NCI-H345 treated with DMSO at 0.1 percent for 48 hours (cell line): ENCODE results near the gene LHPP.
"Not testable (repeated sequence)": the region's sequence is repeated elsewhere in the genome, so short reads cannot be mapped to it uniquely, and the experiment has no call there.

Experiments
- DNase-seq: peaks from one replicate; lab custom pipeline; 2025; ENCODE audit not compliant: unreplicated experiment; lab: John Stamatoyannopoulos, UW

The LHPP gene

DNA sequence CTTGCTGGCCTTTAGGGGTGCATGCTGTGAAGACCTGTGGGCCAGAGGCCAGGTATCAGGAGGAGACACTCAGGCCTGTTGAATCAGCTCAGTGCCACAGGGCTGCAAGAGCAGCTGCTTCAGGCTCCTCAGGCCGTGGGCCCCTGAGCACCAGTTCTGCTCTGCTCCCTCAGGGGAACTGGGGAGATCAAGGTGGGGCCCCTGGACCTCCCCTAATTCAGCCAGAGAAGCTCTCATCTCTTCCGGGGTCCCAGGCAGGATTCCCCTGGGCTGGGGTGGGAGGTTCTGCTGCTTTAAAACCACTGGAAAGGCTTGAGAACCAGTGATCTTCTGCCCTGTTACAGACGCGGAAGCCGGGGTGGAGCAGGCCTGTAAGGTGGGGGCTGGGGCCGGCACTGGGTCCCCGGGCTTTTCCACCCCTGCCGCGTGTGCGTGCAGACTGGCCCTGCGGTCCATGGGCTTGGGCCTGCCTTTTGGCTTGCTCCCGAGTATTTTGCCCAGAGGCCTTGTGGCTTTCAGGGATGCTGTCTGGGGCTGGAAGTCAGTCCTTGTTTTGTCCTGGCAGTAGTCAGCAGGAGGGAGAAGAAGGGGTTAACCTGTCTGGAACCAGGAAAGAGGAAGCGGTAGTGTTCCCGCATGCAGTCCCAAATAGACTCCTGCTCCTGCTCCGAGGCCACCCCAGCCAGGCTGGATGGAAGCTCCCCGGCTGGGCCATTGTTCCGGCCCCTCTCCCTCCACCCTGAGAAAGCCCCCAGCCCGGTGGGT, 74.3 kb downstream of the LHPP start:
- DNase-seq: no peak

DNA sequence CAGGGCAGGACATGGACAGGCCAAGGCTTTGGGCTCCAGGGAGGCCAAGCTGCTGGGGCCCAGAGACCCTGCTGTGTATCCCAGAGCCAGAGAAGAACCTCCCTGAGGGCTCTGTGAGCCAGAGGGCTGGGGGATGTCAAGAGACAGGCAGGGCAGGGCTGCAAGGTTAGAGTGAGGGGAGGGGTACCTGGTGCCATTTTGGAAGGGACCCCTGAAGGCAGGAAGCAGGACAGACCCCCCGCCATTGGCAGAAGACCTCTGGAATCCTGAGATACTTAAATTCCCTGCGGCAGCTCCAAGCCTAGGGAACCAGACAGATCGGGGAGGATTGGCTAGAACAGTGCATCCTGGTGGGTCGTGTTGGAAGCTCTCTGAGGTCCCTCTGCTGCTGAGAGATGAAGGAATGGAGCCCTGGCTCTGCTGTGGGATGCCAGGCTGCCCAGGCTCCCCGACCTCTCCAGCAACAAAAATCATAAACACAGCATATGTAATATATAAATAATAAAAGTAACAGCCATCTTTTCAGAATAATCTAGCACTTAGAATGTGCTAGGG, 75.0 kb downstream of the LHPP start:
- no peak for DNase-seq

DNA sequence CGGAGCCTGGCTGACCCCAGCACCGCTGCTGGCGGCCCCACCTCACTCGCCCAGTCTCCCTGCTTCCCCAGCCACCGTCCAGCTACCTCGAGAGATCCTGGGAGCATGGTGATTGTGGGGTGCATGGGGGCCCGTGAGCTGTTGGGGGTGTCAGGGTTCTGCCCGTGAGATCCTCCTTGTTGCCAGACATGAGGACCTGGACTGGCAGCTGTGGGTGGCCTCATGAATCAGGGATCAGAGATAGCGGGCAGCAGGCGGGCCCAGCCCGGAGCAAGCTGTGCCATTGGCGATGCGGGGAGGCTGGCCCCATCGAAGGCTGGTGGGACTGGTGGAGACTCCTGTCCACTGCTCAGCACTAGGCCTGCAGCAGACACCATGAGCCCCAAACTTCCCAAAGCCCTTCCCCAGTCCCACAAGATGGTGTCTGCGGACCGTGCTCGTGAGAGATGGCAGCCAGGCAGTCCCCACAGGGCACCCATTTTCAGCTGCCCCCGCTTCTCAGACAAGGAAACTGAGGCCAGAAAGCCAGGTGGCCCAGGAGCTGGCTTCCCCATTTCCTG, 75.6 kb downstream of the LHPP start:
- no peak for DNase-seq

DNA sequence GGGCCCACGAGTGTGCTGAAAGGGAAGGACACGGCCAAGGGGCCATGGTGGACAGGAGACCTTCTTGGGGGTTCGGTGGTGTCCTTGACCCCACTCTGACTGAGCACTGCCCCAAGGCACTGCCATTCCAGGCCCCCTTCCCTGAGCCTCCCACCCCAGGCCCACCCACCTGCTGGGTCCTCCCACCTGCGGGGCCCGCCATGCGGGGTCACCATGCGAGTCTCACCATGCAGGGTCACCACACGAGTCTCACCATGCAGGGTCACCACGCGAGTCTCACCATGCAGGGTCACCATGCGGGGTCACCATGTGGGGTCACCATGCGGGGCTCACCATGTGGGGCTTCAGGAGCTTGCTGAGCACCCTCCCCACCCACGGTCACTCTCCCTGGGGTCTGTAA, 76.3 kb downstream of the LHPP start:
- no peak for DNase-seq

DNA sequence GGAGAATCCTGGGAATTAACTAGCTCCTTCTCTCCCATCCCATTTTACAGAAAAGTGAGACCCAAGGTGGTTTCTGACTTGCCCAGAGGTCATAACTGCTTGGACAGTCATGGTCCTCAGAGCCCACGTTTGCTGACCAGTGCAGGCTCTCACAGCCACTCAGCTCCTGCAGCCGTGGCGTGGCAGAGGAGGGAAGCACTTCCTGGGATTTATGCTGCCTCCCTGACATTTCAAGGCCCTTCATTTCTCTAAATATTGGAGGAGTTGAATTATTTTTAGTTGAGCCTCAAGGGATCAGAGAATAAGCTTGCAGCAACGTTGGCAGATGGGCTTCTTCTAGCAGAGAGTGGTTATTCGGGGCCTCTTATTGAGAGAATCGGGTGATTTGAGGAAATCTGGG, 77.1 kb downstream of the LHPP start:
- no peak for DNase-seq

DNA sequence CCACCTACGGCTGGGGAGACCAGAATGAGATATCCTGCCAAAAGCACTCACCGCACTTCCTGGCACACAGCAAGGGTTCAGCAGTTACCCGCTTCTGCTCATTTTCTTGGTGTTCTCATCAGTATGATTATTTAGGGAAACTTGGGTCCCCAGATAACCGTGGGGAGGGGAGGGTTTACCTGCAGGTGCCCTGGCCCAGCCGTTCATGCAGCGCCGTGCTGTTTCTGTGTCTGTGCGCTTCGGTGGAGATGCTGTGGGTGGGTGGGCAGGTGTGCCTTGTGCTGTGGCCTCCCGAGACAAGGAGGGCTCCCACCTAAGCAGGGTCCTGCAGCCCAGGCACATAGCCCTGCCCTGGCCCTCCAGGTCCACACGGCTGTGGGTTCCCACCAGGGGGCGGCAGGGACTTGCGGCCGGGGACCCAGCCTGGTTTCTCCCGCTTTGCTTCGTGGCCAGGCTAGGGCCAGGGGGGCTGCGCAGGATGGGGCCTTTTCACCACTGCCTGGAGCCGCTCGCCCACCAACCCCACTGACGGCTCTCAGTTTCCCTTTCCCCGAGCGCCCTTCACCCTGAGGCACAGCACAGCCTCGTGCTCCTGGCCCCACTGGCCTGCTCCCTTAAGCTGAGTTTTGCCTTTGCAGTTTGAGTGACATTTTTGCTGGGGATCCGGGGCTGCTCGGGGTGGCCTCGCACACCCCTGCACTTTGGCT, 78.5 kb downstream of the LHPP start:
- no peak for DNase-seq

DNA sequence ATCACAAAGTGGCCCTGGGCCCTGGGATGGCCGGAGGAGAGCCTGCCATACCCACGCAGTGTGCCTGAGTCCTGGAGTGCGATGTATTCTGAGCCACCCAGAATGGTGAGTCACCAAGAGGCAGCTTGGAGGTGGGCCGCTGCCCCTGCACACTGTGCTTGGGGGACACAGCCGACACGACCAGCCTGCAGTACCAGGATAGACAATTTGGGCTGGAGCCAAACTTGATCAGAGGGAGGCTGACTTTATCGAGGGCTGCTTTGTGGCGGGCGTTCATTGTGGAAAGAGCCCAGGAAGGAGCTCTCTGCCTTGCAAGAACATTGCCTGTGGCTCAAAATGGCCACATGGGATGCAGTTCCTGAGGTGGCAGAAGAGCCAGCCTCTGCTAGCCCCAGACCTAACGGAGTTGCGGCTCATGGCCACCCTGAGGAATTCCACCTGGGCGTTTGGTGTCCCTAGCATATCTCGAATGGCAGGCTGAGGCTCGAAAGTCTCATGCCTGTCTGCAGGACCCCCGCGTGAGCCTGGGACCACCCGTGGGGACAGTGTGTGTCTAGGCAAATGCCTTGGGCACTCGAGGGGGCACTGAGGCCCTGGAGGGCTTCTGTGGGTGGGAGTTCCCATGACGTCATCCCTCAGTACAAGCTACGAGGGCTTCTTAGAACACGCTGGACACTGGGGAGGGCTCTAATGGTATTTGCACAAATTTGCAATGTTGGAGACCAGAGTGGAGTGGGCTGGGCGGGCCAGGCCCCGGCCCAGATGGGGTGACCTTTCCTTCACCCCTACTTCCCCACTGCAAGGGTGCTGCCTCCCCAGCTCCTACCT, 79.7 kb downstream of the LHPP start:
- DNase-seq: no peak

DNA sequence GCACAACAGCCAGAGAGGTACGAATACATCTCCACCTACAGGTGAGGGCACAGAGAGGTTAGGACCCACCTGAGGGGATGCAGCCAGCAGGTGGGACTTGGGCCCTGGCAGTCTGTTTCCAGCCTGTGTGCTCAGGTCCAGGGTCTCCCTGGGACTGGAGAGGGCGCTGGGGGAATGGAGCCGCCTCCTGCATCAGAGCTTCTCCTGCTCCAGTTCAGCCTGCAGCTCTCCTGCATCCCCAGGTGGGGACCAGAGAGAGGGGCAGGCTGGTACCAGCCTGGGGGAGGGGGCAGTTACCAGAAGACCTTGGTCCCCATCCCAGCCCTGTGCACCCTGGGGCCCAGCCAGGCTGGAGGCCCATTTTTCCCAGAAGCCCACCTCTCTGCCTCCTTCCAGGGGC, 80.7 kb downstream of the LHPP start:
- no peak for DNase-seq

DNA sequence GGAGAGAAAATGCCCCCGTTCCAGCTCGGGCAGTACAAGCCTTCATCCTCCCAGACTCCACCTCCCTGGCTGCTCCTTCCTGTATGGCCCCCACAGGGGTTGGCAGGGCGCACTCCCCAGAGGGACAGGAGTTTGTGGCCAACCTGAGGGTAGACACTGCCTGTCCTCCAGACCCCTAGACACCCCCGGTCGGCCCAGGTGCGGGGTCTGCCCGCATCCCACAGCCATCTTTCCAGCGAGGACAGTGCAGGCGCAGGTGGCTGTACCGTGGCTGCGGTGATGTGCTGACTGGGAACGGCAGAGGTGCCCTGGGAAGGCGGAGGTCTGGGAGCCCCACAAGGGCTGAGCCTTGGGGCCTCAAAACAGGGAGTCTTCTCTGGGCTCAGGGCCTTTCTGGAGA, 81.5 kb downstream of the LHPP start:
- DNase-seq: no peak

DNA sequence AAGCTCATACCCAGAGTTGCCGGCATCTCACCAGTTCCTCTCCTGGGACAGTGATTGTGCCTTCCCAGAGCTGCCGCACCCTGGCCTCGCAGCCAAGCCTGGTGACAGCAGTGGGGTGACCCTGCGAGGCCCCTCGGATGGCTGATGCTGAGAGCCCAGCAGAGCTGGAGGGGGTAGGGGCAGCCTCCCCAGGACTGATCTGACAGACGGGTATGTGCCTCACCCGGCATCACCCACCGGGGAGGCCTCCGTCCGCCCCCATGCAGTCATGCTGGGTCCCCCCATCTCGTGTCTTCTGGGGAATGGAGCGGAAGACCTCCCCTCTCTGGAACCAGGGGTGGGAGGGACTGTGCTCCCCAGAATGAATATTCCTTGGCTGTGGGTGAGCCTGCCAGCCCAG, 82.3 kb downstream of the LHPP start:
- no peak for DNase-seq

DNA sequence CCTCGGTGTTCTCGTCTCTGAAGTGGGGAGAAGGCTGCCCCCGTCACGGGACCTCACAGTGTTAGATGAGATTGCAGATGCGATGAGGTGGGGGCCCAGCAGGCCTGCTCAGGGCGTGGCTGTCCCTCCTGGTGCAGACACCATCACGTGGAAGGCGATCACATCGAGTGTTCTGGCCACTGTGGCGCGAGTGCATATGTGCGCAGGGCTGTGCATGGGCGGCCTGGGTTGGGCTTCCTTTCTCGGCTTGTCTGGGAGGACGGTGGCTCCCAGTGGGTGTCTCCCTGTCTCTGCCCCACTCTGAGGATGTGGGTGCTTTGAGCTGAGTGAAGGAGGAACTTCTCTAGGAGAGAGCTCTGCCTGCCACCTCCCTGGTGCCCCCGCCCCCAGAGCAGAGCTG, 83.1 kb downstream of the LHPP start:
- no peak for DNase-seq

DNA sequence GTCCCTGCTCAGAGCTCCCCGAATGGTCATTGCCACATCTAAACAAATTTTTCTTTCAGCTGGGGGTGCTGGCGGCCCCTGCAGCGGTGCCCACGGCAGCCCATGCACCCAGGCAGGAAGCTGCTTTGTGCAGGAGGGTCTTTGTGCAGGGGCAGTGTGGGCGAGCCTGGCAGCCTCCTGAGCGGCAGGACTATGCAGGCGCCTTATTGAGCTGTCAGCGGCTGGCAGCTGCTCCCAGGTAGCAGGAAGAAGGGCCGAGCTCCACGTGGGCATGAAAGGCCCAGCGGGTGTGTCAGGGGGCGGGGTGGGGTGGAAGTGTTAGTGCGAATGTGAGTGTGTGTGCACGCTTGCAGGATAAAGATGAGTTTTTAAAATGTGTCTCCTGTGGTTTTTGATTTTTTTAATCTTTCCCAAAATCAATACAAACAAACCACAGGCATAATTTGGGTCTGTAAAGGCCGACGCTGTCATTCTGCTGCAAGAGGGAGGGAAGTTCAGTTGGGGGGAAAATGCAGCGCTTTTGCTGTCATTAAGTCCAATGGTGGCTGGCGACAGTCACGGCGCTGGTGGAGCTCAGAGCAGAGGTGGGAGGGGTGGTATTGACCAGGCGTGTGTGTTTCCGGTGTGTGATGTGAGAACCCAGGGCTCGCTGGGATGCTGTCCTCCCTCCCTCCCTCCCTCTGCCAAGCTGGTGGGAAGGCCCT, 83.9 kb downstream of the LHPP start:
- peak; percentile 8 for DNase-seq

DNA sequence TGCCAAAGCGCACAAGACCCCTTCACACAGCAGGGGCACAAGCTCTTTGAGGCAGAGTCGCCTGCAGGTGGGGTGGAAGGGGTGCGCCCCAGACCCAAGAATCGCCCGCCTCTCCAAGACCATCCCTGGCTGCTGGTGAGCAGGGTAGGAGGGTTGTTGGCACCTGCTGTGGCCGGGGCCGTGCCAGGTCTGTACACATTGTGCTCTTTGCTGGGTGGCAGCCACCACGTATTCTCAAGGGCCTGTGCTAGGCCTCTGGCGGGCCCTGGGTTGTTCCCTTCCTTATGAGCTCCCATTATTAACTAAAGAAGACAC, 84.4 kb downstream of the LHPP start:
- DNase-seq: peak; percentile 3

DNA sequence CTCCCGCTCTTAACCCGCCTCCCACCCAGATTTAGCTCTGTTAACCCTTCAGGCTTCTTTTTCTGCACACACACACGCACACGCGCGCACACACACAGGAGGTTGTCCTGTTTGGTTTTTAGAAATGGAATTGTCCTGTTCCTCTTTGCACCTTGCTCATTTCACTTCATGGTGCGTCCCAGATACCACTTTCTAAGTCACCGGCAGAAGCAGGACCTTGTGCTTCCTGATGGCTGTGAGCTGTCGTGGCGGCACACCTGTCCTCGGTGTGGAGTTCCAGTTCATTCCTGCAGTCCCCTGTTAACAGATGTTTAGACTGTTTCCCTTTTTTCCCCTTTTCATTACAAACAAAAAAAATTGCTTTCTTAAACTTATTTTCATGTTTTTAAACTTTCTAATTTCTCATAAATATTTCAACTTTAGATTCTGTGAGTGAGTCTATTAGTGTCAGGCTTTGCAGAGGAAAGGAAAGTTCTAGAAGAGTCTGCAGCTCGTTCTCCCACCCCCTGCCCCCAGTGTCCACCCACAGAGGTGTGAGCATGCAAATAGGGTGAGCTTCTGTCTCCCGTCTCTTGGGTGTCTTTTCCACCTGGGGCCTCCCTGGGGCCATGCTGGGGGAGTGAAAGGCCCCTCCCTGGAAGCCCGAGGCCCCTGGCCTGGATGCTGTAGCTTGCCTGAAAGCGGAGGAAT, 85.5 kb downstream of the LHPP start:
- DNase-seq: no peak

DNA sequence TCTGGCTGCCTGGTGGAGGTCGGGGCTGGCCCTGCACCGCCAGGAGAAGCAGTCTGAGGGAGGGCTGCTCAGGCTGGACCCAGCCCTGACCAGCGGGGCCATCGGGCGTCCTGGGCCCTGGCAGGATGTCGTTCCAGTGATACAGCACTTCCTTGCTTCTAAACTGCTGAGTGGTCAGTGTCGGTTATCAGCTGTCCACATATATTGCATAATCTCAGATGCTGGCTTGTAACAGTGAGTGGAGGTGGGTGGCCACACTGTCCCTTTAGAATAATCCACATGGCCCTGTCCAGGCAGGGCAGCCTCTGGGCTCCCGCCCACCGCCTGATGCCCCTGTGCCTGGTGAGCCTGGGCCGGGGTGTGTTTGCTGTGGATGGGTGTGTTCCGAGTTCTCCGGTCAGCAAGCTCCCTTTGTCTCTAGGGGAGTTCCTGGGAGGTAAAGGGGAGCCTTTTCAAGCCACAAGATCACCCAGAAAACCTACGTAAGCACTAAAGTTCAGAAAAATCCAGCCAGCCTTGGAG, 86.1 kb downstream of the LHPP start:
- no peak for DNase-seq

DNA sequence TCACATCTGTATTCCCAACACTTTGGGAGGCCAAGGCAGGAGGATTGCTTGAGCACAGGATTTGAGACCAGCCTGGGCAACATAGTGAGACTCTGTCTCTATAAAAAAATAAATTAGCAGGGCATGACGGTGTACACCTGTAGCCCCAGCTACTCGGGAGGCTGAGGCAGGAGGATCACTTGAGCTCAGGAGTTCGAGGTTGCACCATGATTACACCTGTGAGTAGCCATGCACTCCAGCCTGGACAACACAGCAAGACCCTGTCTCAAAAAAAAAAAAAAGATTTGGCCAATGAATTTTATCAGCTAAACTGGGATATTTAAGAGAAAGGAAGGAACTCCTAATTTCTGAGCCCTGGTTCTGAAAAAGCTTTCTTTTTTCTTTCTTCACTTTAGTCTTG, 87.5 kb downstream of the LHPP start:
- DNase-seq: not testable (repeated sequence)

DNA sequence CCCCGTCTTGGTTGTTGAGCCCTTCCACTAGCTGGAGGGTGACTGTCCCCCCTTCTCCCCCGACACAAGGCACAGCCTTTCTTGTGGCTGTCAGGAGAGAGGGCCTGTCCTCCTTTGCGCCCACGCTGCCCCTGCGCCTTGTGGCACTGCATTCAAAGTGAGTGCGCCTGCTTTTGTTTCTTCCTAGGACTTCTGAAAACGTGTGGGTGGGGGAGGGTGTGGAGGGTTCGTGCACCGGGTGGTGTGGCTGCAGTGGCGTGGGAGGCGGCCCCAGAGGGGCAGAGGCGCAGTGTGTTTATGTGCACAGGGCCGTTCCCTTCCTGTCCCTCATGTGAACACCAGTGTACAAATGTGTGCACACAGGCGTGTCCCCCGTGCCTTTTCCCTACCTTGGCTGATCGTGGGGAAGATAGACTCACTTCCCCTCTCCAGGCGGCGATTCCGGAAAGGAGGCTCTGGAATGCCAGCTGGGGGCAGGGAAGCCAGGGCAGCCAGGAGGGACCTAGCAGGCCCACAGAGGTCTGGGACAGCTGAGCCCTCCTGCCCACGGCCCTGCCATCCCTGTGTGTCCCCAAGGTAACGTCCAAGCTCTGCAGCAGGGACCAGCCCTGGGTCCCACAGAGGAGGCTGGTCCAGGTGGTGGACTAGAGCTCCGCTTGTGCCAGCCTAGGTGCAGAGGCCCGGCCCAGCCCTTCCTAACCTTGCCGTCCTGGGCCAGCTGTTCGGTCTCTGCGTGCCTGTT, 88.8 kb downstream of the LHPP start:
- DNase-seq: no peak

DNA sequence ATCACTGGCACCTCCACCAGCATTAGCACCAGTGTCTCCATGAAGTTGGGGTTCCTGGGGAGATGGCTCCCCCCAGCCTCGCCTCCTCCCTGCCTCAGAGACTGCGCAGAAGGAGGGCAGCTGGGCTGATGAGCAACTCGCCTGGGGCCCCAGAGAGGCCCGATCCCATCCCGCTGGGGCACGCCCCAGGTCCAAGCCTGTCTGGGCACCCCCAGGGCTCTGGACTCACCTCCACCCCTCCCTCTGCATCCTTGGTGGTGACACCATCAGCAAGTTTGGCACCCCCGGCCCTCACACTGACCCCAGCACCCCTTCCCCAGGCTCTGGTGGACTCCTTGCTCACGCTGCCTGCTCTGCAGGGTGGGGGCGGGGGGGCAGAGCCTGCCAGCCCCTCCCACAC, 89.5 kb downstream of the LHPP start:
- no peak for DNase-seq

DNA sequence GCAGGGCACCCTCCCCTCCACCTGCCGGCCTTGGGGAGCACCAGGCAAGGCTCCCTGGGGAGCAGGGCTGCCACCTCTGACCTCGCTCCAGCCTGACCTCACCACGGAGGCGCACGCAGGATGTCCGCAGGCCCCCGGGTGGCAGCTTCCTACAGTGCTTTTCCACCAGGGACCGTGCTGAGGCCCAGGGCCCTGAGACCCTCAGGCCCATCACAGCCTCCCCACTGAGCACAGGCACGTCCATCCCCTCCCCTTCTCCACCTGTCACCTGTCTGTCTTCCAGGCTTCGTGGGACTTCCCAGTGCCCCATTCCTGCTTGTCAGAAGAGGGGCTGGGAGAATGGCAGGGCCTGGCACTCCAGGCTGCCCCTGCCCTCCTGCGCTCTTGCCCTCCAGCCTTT, 90.1 kb downstream of the LHPP start:
- DNase-seq: no peak
